ENCODE data around the gene USP30. TPM values are rescaled to one million over a fixed set of nuclear protein-coding genes. Genes with fewer than 3 reads are reported as not detected.
"Not testable (repeated sequence)": the region's sequence is repeated elsewhere in the genome, so short reads cannot be mapped to it uniquely, and the experiment has no call there.

Gene USP30
- total RNA-seq, 4 donors from 2014 or later: 10.5 to 15.4 (median 14.2) TPM

- 49 to 55% methylated on average over 6 to 7 of the region's 7 CpGs for WGBS, 2 donors (ENCODE audit: low coverage in 1 of 2)
- Histone ChIP-seq H3K36me3 (no peaks in the 10 kb centered on the region), H3K4me1 (no peaks in the 10 kb centered on the region), H3K9me3 (peaks cover 0 to 14% (median 0%) of the 10 kb centered on the region in 3 donors), H3K27me3 (peaks cover 15% of the 10 kb centered on the region), H3K27ac (no peak overlapping the region), H3K4me3 (no peak overlapping the region)
- ATAC-seq: no peak
- TF ChIP-seq, protein P1, sequence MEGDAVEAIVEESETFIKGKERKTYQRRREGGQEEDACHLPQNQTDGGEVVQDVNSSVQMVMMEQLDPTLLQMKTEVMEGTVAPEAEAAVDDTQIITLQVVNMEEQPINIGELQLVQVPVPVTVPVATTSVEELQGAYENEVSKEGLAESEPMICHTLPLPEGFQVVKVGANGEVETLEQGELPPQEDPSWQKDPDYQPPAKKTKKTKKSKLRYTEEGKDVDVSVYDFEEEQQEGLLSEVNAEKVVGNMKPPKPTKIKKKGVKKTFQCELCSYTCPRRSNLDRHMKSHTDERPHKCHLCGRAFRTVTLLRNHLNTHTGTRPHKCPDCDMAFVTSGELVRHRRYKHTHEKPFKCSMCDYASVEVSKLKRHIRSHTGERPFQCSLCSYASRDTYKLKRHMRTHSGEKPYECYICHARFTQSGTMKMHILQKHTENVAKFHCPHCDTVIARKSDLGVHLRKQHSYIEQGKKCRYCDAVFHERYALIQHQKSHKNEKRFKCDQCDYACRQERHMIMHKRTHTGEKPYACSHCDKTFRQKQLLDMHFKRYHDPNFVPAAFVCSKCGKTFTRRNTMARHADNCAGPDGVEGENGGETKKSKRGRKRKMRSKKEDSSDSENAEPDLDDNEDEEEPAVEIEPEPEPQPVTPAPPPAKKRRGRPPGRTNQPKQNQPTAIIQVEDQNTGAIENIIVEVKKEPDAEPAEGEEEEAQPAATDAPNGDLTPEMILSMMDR (IDR thresholded peaks at IDR 0.05): no peak
- TF ChIP-seq POLR2AphosphoS5 (IDR thresholded peaks at IDR 0.05) (no peak), POLR2A (IDR thresholded peaks at IDR 0.05) (no peak), EP300 (IDR thresholded peaks at IDR 0.05) (no peak)
Measured at GRCh38 chr12:109033239-109034196, 18.9 kb upstream of the USP30 start.

DNA sequence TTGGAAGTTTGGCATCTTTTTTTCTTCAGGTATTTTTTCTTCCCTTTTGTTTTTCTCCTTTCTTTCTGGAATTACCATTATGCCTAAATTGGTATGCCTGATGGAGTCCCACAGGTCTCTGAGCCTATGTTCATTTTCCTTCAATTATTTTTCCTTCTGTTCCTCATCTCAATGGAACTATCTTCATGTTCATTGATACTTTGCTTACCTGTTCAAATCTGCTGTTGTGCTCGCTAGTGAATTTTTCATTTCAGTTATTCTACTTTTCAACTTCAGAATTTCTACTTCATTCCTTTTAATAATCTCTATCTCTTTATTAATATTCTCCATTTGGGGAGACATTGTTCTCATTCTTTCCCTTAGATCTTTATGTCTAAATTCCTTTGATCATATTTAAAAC lies 15.4 kb upstream of the USP30 start:
- Histone ChIP-seq H3K27me3 (peaks cover 11% of the 10 kb centered on the region), H3K36me3 (no peaks in the 10 kb centered on the region), H3K9me3 (peaks cover 0 to 23% (median 0%) of the 10 kb centered on the region in 3 donors), H3K27ac (no peak overlapping the region), H3K4me3 (no peak overlapping the region), H3K4me1 (no peaks in the 10 kb centered on the region)
- no peak for TF ChIP-seq POLR2A (IDR thresholded peaks at IDR 0.05)
- TF ChIP-seq EP300 (IDR thresholded peaks at IDR 0.05): no peak
- no peak for TF ChIP-seq POLR2AphosphoS5 (IDR thresholded peaks at IDR 0.05)
- TF ChIP-seq, protein P1 (IDR thresholded peaks at IDR 0.05): no peak
- no CpG with 5 or more reads among the region's 1 CpG for WGBS, 2 donors (ENCODE audit: low coverage in 1 of 2)
- ATAC-seq: no peak

- H3K27ac ChIP-seq: no peak overlapping the region
- H3K36me3 ChIP-seq: no peaks in the 10 kb centered on the region
- no peak for TF ChIP-seq POLR2AphosphoS5 (IDR thresholded peaks at IDR 0.05)
- TF ChIP-seq, protein P1 (IDR thresholded peaks at IDR 0.05): no peak
- TF ChIP-seq POLR2A (IDR thresholded peaks at IDR 0.05): no peak
- no peak for TF ChIP-seq EP300 (IDR thresholded peaks at IDR 0.05)
- 84 to 85% methylated on average over 5 of the region's 5 CpGs for WGBS, 2 donors (ENCODE audit: low coverage in 1 of 2)
- H3K27me3 ChIP-seq: peaks cover 43% of the 10 kb centered on the region
- peaks cover 0 to 9% (median 0%) of the 10 kb centered on the region in 3 donors for H3K9me3 ChIP-seq
- no peak overlapping the region for H3K4me3 ChIP-seq
- no peak for ATAC-seq
- no peaks in the 10 kb centered on the region for H3K4me1 ChIP-seq
Measured at GRCh38 chr12:109044241-109044640, 8.1 kb upstream of the USP30 start.

DNA sequence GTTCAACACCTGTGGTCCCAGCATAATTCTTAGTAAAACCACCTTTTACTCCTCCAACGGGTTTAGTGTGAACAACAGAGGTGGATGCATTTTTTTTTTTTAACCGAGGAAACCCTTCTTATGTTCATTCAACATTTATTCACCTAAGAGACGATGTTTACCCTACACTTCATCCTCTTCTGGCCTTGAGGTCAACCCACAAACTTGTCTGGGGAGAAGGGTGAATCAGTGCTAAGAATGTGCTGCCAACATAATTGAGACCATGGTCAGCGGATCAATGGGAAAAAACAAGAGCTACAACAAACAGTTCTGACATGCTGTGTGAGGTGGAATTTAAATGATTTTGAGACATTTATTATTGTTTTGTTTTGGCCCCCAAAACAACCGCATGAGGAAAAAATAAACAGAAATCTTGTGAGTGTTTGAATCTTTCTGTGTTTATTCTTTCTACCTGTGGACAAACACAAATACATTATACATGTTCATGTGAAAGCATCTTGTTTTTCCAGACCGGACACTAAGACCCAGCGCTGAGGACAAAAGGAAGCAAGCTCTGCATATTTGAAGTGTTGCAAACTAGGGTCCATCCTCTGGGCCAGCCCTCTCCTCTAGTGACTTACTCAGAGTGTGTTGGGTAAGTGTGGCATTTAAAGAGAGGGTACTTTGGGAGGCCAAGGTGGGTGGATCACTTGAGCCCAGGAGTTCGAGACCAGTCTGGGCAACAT lies 5.1 kb upstream of the USP30 start:
- Histone ChIP-seq H3K4me1 (peaks cover 0 to 6% (median 0%) of the 10 kb centered on the region in 3 donors), H3K9me3 (no peaks in the 10 kb centered on the region), H3K27ac (no peak overlapping the region), H3K4me3 (no peak overlapping the region), H3K36me3 (no peaks in the 10 kb centered on the region), H3K27me3 (peaks cover 32% of the 10 kb centered on the region)
- 72% methylated on average over 7 to 8 of the region's 8 CpGs for WGBS, 2 donors (ENCODE audit: low coverage in 1 of 2)
- TF ChIP-seq POLR2A (IDR thresholded peaks at IDR 0.05): no peak
- no peak for TF ChIP-seq POLR2AphosphoS5 (IDR thresholded peaks at IDR 0.05)
- TF ChIP-seq EP300 (IDR thresholded peaks at IDR 0.05): no peak
- TF ChIP-seq, protein P1 (IDR thresholded peaks at IDR 0.05): no peak
- ATAC-seq: no peak

DNA sequence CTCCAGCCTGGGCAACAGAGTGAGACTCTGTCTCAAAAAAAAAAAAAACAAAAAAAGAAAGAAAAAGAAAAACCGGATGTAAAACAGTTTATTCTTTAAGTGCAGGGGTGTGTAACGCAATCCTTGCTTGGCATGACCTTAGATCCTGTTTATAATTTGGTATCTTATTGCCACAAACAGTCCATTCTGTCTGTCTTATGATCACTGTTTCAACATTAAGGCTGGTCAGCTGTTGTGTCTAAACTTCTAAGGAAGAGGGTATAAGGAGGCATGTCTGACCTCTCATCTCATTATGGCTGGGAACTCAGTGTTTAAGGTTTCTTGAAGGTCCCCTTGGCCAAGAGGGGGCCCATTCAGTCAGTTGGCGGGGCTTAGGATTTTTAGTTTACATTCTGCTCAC lies 3.7 kb upstream of the USP30 start:
- H3K4me3 ChIP-seq, H3K27ac ChIP-seq, H3K36me3 ChIP-seq, ATAC-seq, H3K9me3 ChIP-seq: not testable (repeated sequence)
- Histone ChIP-seq H3K27me3 (peaks cover 29% of the 10 kb centered on the region), H3K4me1 (peaks cover 2 to 14% (median 5%) of the 10 kb centered on the region in 3 donors)
- 25 to 41% methylated on average over 3 of the region's 3 CpGs for WGBS, 2 donors (ENCODE audit: low coverage in 1 of 2)

- peaks cover 22% of the 10 kb centered on the region for H3K27me3 ChIP-seq
- not testable (repeated sequence) for H3K4me3 ChIP-seq, H3K27ac ChIP-seq, ATAC-seq, H3K9me3 ChIP-seq, H3K36me3 ChIP-seq
- H3K4me1 ChIP-seq: peaks cover 2 to 25% (median 9%) of the 10 kb centered on the region in 3 donors
- 71 to 79% methylated on average over 7 to 8 of the region's 8 CpGs for WGBS, 2 donors (ENCODE audit: low coverage in 1 of 2)
Measured at GRCh38 chr12:109049794-109050193, 2.6 kb upstream of the USP30 start.

Data from gastroesophageal sphincter (tissue), 4 donors.